Keratinocyte (primary cell): ENCODE data around the gene MLH1. TPM values are rescaled to one million over a fixed set of nuclear protein-coding genes. Genes with fewer than 3 reads are reported as not detected.

ENCODE experiments used
- DNase-seq: peaks from one replicate; pipeline ENCODE4 v3.0.0-alpha.2; 2011; ENCODE audit warnings: low read depth, missing footprints, low spot score
- FAIRE-seq: peaks from 2 replicates; lab custom pipeline; 2011; peaks lifted over from hg19 to GRCh38; lab: Jason Lieb, UNC
- H2AFZ ChIP-seq: 2 replicates; pipeline ENCODE4 v1.6.0; 2012; ENCODE audit warnings: low read length, control low read depth, inconsistent platforms; ENCODE audit not compliant: control insufficient read depth
- H3K27ac ChIP-seq: 2 replicates; pipeline ENCODE4 v1.5.1; 2011; ENCODE audit warnings: low read length; ENCODE audit not compliant: control insufficient read depth, insufficient read depth
- H3K27me3 ChIP-seq: 3 replicates; pipeline ENCODE4 v1.6.0; 2011; ENCODE audit warnings: low read length; ENCODE audit not compliant: control insufficient read depth, insufficient read depth; ENCODE audit errors: extremely low read depth
- H3K36me3 ChIP-seq, 2 experiments: 2 replicates in 1 of 2; 3 replicates in 1 of 2; pipeline ENCODE4 v1.5.1; 2011; ENCODE audit warnings: low read length in 2 of 2, mild to moderate bottlenecking in 1 of 2; ENCODE audit not compliant: control insufficient read depth in 2 of 2, insufficient read depth in 2 of 2; ENCODE audit errors: extremely low read depth in 1 of 2
- H3K4me1 ChIP-seq: 3 replicates; pipeline ENCODE4 v1.5.1; 2011; ENCODE audit warnings: low read length; ENCODE audit not compliant: control insufficient read depth, insufficient read depth; ENCODE audit errors: extremely low read depth
- H3K4me2 ChIP-seq: 3 replicates; pipeline ENCODE4 v1.6.0; 2011; ENCODE audit warnings: low read depth, low read length; ENCODE audit not compliant: control insufficient read depth, insufficient read depth; ENCODE audit errors: extremely low read depth
- H3K4me3 ChIP-seq, 3 experiments: fragments of 200-600 bp in 1 of 3; sonication (generic) in 1 of 3; 2 replicates in 2 of 3; 3 replicates in 1 of 3; pipeline ENCODE4 v1.5.1; 2011 to 2016; ENCODE audit warnings: low read length in 3 of 3, mild to moderate bottlenecking in 3 of 3, control low read depth in 2 of 3, inconsistent platforms in 1 of 3, low read depth in 1 of 3, mixed read lengths in 1 of 3, mixed run types in 1 of 3, moderate library complexity in 1 of 3; ENCODE audit not compliant: control insufficient read depth in 2 of 3, insufficient read depth in 2 of 3; ENCODE audit errors: extremely low read depth in 1 of 3
- H3K79me2 ChIP-seq: 2 replicates; pipeline ENCODE4 v1.6.0; 2012; ENCODE audit warnings: low read length; ENCODE audit not compliant: control insufficient read depth, insufficient read depth
- H3K9ac ChIP-seq: 3 replicates; pipeline ENCODE4 v1.6.0; 2011; ENCODE audit warnings: low read length; ENCODE audit not compliant: control insufficient read depth, insufficient read depth; ENCODE audit errors: extremely low read depth
- H3K9me1 ChIP-seq: 3 replicates; pipeline ENCODE4 v1.6.0; 2011; ENCODE audit warnings: low read length; ENCODE audit not compliant: control insufficient read depth, insufficient read depth; ENCODE audit errors: extremely low read depth
- H3K9me3 ChIP-seq: 2 replicates; pipeline ENCODE4 v1.5.1; 2012; ENCODE audit warnings: low read depth, low read length; ENCODE audit not compliant: control insufficient read depth
- H4K20me1 ChIP-seq: 3 replicates; pipeline ENCODE4 v1.6.0; 2011; ENCODE audit warnings: low read length; ENCODE audit not compliant: control insufficient read depth, insufficient read depth; ENCODE audit errors: extremely low read depth
- CTCF ChIP-seq, 3 experiments: IDR thresholded peaks in 1 of 3; conservative IDR thresholded peaks in 1 of 3; optimal IDR thresholded peaks in 1 of 3; 2 replicates in 2 of 3; 3 replicates in 1 of 3; pipeline versions ENCODE3 to v1.5.1; 2011; ENCODE audit warnings: low read length in 3 of 3, mild to moderate bottlenecking in 3 of 3, moderate library complexity in 2 of 3, control low read depth in 1 of 3, inconsistent platforms in 1 of 3; ENCODE audit not compliant: insufficient read depth in 2 of 3; ENCODE audit errors: extremely low read depth in 1 of 3
- EZH2 ChIP-seq: IDR thresholded peaks from one replicate; pipeline ENCODE4 v1.6.1; 2012; ENCODE audit warnings: inconsistent platforms, mild to moderate bottlenecking, low read length, moderate library complexity
- dilution Hi-C: fragments of 300-500 bp; cut with MboI; formaldehyde crosslinking; loops from one replicate; pipeline ENCODE4 v1.7.0; 2020; ENCODE audit warnings: low sequenced_read_pairs; ENCODE audit not compliant: extremely low pct_ligation_motif_present
- polyA plus RNA-seq, 5 experiments: library from polyadenylated mRNA; depleted of rRNA in 3 of 5; stranded (reverse) in 3 of 5; stranded (forward) in 1 of 5; unstranded in 1 of 5; fragments of >200 nt; gene quantifications; 1 replicate in 1 of 5; 2 replicates in 3 of 5; 3 replicates in 1 of 5; pipeline versions ENCODE4 v1.2.1 to v1.2.3, GENCODE V29; 2011 to 2012; ENCODE audit warnings: missing spikeins in 2 of 5, low read depth in 1 of 5, low replicate concordance in 1 of 5

The MLH1 gene
- polyA plus RNA-seq, 1 donor (not counting 4 experiments of a cell fraction or from before 2014, with no cell fraction given) = 44.7 TPM

DNA sequence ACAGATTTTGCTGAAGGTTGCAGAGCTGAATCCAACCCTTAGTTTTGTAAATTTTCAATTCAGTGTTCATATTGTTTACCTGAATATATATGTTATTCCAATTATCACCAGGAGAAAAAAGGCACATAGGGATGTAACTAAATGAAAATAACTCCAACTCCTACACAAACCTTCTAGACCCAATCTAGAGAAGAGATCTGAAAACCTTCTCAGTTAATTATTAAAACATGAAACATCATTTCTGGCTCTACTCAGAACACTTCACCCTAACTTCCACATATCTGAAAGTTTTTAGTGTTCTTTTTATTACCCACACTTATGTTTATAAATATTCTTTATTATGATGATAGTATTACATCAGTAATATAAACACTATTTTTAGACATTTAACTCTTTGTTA, 104.5 kb downstream of the MLH1 start:
- Histone ChIP-seq H3K79me2 (peaks cover 8% of the 10 kb centered on the region), H3K4me2 (no peak overlapping the region), H3K9ac (no peak overlapping the region), H3K4me3 (no peak overlapping the region), H3K9me1 (no peaks in the 10 kb centered on the region), H3K9me3 (no peaks in the 10 kb centered on the region), H3K36me3 (peaks cover 7 to 15% of the 10 kb centered on the region in 2 experiments), H2AFZ (no peak overlapping the region), H4K20me1 (no peaks in the 10 kb centered on the region), H3K27ac (no peak overlapping the region), H3K27me3 (no peaks in the 10 kb centered on the region), H3K4me1 (peaks cover 3% of the 10 kb centered on the region)
- no peak for TF ChIP-seq EZH2
- TF ChIP-seq CTCF (optimal IDR thresholded peaks at IDR 0.05 in 1 of 3, IDR thresholded peaks at IDR 0.05 in 1 of 3, conservative IDR thresholded peaks at IDR 0.05 in 1 of 3; ENCODE audit: extremely low read depth in 1 of 3, insufficient read depth in 2 of 3, low read length in 3 of 3) = no peak
- dilution Hi-C loops = no loop called here
- FAIRE-seq = no peak
- no peak for DNase-seq

GRCh38 chr3:37098884-37099283, 105.6 kb downstream of the MLH1 start:
- no peaks in the 10 kb centered on the region for H4K20me1 ChIP-seq
- H3K4me1 ChIP-seq = peaks cover 3% of the 10 kb centered on the region
- dilution Hi-C loops = no loop called here
- no peak overlapping the region for H2AFZ ChIP-seq
- no peak overlapping the region for H3K4me3 ChIP-seq
- no peak overlapping the region for H3K27ac ChIP-seq
- FAIRE-seq (no peak), DNase-seq (no peak)
- no peaks in the 10 kb centered on the region for H3K9me1 ChIP-seq
- H3K36me3 ChIP-seq = peaks cover 4 to 7% of the 10 kb centered on the region in 2 experiments
- H3K79me2 ChIP-seq = peaks cover 9% of the 10 kb centered on the region
- H3K27me3 ChIP-seq = no peaks in the 10 kb centered on the region
- TF ChIP-seq EZH2 = no peak
- no peak for TF ChIP-seq CTCF (optimal IDR thresholded peaks at IDR 0.05 in 1 of 3, IDR thresholded peaks at IDR 0.05 in 1 of 3, conservative IDR thresholded peaks at IDR 0.05 in 1 of 3; ENCODE audit: extremely low read depth in 1 of 3, insufficient read depth in 2 of 3, low read length in 3 of 3)
- H3K4me2 ChIP-seq = no peak overlapping the region
- H3K9ac ChIP-seq = no peak overlapping the region
- no peaks in the 10 kb centered on the region for H3K9me3 ChIP-seq
